GM23338 (cell line): Measurements from ENCODE around the gene PSMB11. TPM values are rescaled to one million over a fixed set of nuclear protein-coding genes. Genes with fewer than 3 reads are reported as not detected.

Experiments
- ATAC-seq: fragments of 200-7000 bp; cut with Tn5 transposase; 3 replicates; pipeline ENCODE4 v1.9.1; 2020
- DNase-seq: peaks from one replicate; pipeline ENCODE4 v3.0.0-alpha.2; 2015; ENCODE audit warnings: low spot score
- H2AFZ ChIP-seq: fragments of 200-600 bp; sonication (generic); 2 replicates; pipeline ENCODE4 v1.8.0; 2016; ENCODE audit warnings: antibody characterized with exemption, mild to moderate bottlenecking, moderate library complexity
- H3F3A ChIP-seq: fragments of 200-600 bp; sonication (generic); replicated peaks from 2 replicates; pipeline ENCODE4 v1.8.0; 2017; ENCODE audit warnings: antibody characterized with exemption, mixed run types, low read depth
- H3K27ac ChIP-seq: fragments of 200-600 bp; sonication (generic); 2 replicates; pipeline ENCODE4 v1.6.1; 2016; ENCODE audit warnings: low read depth
- H3K27me3 ChIP-seq: fragments of 200-600 bp; sonication (generic); 2 replicates; pipeline ENCODE4 v1.8.0; 2016; ENCODE audit warnings: mild to moderate bottlenecking, mixed run types, moderate library complexity; ENCODE audit not compliant: insufficient read depth
- H3K36me3 ChIP-seq: fragments of 200-600 bp; sonication (generic); 2 replicates; pipeline ENCODE4 v1.8.0; 2016; ENCODE audit warnings: mild to moderate bottlenecking; ENCODE audit not compliant: insufficient read depth
- H3K4me1 ChIP-seq: fragments of 200-600 bp; sonication (generic); 2 replicates; pipeline ENCODE4 v1.8.0; 2016; ENCODE audit warnings: mild to moderate bottlenecking, moderate library complexity; ENCODE audit not compliant: insufficient read depth
- H3K4me2 ChIP-seq: fragments of 200-600 bp; sonication (generic); 2 replicates; pipeline ENCODE4 v1.7.1; 2017; ENCODE audit warnings: mixed run types
- H3K4me3 ChIP-seq: fragments of 200-600 bp; sonication (generic); 2 replicates; pipeline ENCODE4 v1.6.1; 2016; ENCODE audit warnings: mixed run types
- H3K79me2 ChIP-seq: fragments of 200-600 bp; sonication (generic); replicated peaks from 2 replicates; pipeline ENCODE4 v1.8.0; 2017; ENCODE audit warnings: mild to moderate bottlenecking; ENCODE audit not compliant: insufficient read depth
- H3K9me2 ChIP-seq: fragments of 200-600 bp; sonication (generic); 2 replicates; pipeline ENCODE4 v1.8.0; 2017; ENCODE audit not compliant: insufficient read depth
- H4K20me1 ChIP-seq: fragments of 200-600 bp; sonication (generic); replicated peaks from 2 replicates; pipeline ENCODE4 v1.8.0; 2017; ENCODE audit warnings: mild to moderate bottlenecking; ENCODE audit not compliant: insufficient read depth
- H3K27ac Mint-ChIP-seq: 2 replicates; pipeline ENCODE4 v1.8.0; 2020; ENCODE audit warnings: inconsistent platforms, mild to moderate bottlenecking, moderate library complexity, mixed read lengths
- H3K27me3 Mint-ChIP-seq: 3 replicates; pipeline ENCODE4 v1.8.0; 2022; ENCODE audit warnings: low read depth, mild to moderate bottlenecking, moderate library complexity, mixed read lengths, inconsistent platforms; ENCODE audit not compliant: insufficient read depth, poor library complexity
- H3K36me3 Mint-ChIP-seq: 3 replicates; pipeline ENCODE4 v1.8.0; 2021; ENCODE audit warnings: low read depth, mild to moderate bottlenecking, inconsistent platforms, moderate library complexity, mixed read lengths
- H3K4me1 Mint-ChIP-seq: 3 replicates; pipeline ENCODE4 v1.8.0; 2020; ENCODE audit warnings: mild to moderate bottlenecking, inconsistent platforms, mixed read lengths
- H3K4me3 Mint-ChIP-seq: 3 replicates; pipeline ENCODE4 v1.8.0; 2021; ENCODE audit warnings: moderate library complexity, mild to moderate bottlenecking, inconsistent platforms, mixed read lengths
- H3K9me3 Mint-ChIP-seq: 3 replicates; pipeline ENCODE4 v1.8.0; 2020; ENCODE audit warnings: moderate library complexity, mild to moderate bottlenecking, inconsistent platforms, mixed read lengths
- CREB1 ChIP-seq: fragments of 250-450 bp; sonication (Bioruptor Pico); IDR thresholded peaks from 2 replicates; pipeline ENCODE4 v1.5.0; 2020; ENCODE audit warnings: low read depth, mild to moderate bottlenecking, moderate library complexity
- EZH2 ChIP-seq: fragments of 200-600 bp; sonication (generic); IDR thresholded peaks from one replicate; pipeline ENCODE4 v1.8.0; 2017; ENCODE audit warnings: antibody characterized with exemption, mild to moderate bottlenecking, low read depth; ENCODE audit not compliant: unreplicated experiment
- EZH2phosphoT487 ChIP-seq: fragments of 200-600 bp; sonication (generic); IDR thresholded peaks from one replicate; pipeline ENCODE4 v1.8.1; 2018; ENCODE audit warnings: antibody characterized with exemption; ENCODE audit not compliant: unreplicated experiment
- POLR2AphosphoS5 ChIP-seq: IDR thresholded peaks from 2 replicates; pipeline ENCODE4 v1.6.1; 2016; ENCODE audit warnings: antibody characterized with exemption, low read depth
- REST ChIP-seq: IDR thresholded peaks from one replicate; pipeline ENCODE4 v1.6.1; 2018; ENCODE audit warnings: antibody characterized with exemption; ENCODE audit not compliant: unreplicated experiment
- STAT1 ChIP-seq: IDR thresholded peaks from one replicate; pipeline ENCODE4 v1.6.1; 2016; ENCODE audit warnings: antibody characterized with exemption; ENCODE audit not compliant: unreplicated experiment
- ZNF114 ChIP-seq: fragments of 250-450 bp; sonication (Bioruptor Pico); IDR thresholded peaks from 2 replicates; pipeline ENCODE4 v1.5.0; 2020; ENCODE audit warnings: mild to moderate bottlenecking, moderate library complexity
- ZNF331 ChIP-seq: fragments of 250-450 bp; sonication (Bioruptor Pico); IDR thresholded peaks from 2 replicates; pipeline ENCODE4 v1.5.0; 2020; ENCODE audit warnings: low read depth, mild to moderate bottlenecking, moderate library complexity
- polyA plus RNA-seq: library from polyadenylated mRNA; unstranded; fragments of >200 nt; fragmentation: Nextera tagmentation; extraction: Ambion mirVana; gene quantifications from 2 replicates; pipeline ENCODE4 v1.2.1, GENCODE V29; 2016
- total RNA-seq: library from RNA; depleted of rRNA; stranded (reverse); fragments of >200 nt; shearing (Covaris generic); gene quantifications from 2 replicates; pipeline ENCODE4 v1.2.3, GENCODE V29; 2014
- TF ChIP-seq, protein P1 (sequence below): IDR thresholded peaks from 2 replicates; pipeline ENCODE4 v1.6.1; 2016; ENCODE audit warnings: antibody characterized with exemption
- TF ChIP-seq, protein P2 (sequence below), 2 experiments: fragments of 200-600 bp in 1 of 2; sonication (generic) in 1 of 2; conservative IDR thresholded peaks; 2 replicates each; pipeline versions ENCODE4 v1.5.1 to v1.6.1; 2016 to 2017; ENCODE audit warnings: antibody characterized with exemption in 2 of 2, low read depth in 2 of 2, mild to moderate bottlenecking in 2 of 2, moderate library complexity in 1 of 2

PSMB11 gene
- total and polyA plus RNA-seq, 2 experiments from 2014 or later, result 0.07 TPM; not detected in 1

- TF ChIP-seq, protein P1, sequence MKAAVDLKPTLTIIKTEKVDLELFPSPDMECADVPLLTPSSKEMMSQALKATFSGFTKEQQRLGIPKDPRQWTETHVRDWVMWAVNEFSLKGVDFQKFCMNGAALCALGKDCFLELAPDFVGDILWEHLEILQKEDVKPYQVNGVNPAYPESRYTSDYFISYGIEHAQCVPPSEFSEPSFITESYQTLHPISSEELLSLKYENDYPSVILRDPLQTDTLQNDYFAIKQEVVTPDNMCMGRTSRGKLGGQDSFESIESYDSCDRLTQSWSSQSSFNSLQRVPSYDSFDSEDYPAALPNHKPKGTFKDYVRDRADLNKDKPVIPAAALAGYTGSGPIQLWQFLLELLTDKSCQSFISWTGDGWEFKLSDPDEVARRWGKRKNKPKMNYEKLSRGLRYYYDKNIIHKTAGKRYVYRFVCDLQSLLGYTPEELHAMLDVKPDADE, result no peak
- TF ChIP-seq CREB1 (CRISPR knock-in tag), result no peak
- no peak for TF ChIP-seq ZNF114 (CRISPR knock-in tag)
- TF ChIP-seq EZH2phosphoT487, result no peak
- TF ChIP-seq POLR2AphosphoS5, result no peak
- no peak for TF ChIP-seq EZH2
- no peak for TF ChIP-seq STAT1
- no peak for TF ChIP-seq REST
Observed at GRCh38 chr14:23045419-23046357, 3.7 kb downstream of the PSMB11 start (continued).

DNA sequence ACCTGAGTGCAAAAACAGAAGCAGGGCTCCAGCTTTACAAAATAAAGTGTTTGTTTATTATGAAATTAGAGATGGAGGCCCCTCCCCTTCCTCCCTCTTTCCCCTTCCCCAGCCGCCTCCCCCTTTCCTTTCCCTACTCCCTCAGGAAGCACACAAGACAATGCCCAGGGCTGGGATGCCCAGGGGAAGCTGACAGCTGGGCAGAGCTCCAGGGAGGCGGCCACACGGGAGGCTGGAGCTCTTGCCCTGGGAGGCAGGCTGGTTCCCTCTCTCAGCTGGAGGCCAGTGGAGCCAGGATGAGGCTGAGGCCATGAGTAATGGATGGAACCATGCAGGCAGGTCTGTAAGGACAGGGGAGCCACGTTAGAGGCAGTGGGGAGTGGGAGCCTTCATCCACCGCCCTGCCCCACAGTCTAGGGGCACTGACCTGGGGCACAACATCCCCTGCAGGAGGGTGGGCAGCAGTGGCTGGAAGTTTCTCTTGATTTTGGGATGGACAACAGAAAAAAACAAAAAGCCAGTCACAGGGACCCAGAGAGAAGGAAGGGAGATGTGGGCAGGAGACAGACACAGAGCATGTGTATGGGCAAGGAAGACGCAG is 5.1 kb downstream of the PSMB11 start:
- DNase-seq (no peak), ATAC-seq (peak; percentile 20)
- Mint-ChIP-seq H3K27me3 (peaks cover 17% of the 10 kb centered on the region), H3K9me3 (no peaks in the 10 kb centered on the region; the same call in 2 of the 3 replicates), H3K27ac (no peak overlapping the region), H3K36me3 (peaks cover 15% of the 10 kb centered on the region), H3K4me3 (no peak overlapping the region), H3K4me1 (peaks cover 20% of the 10 kb centered on the region)
- Histone ChIP-seq H3K36me3 (no peaks in the 10 kb centered on the region), H3F3A (no peaks in the 10 kb centered on the region), H2AFZ (no peak overlapping the region), H4K20me1 (no peaks in the 10 kb centered on the region), H3K9me2 (no peaks in the 10 kb centered on the region), H3K79me2 (no peaks in the 10 kb centered on the region), H3K4me3 (no peak overlapping the region), H3K4me1 (no peaks in the 10 kb centered on the region; the same call in 1 of the 2 replicates), H3K27me3 (no peaks in the 10 kb centered on the region), H3K27ac (0 out of 2 replicates have a peak overlapping the region, but pooled peaks have one; percentile 39), H3K4me2 (no peak overlapping the region)
- no peak for TF ChIP-seq EZH2phosphoT487
- TF ChIP-seq POLR2AphosphoS5, result no peak
- TF ChIP-seq, protein P2, sequence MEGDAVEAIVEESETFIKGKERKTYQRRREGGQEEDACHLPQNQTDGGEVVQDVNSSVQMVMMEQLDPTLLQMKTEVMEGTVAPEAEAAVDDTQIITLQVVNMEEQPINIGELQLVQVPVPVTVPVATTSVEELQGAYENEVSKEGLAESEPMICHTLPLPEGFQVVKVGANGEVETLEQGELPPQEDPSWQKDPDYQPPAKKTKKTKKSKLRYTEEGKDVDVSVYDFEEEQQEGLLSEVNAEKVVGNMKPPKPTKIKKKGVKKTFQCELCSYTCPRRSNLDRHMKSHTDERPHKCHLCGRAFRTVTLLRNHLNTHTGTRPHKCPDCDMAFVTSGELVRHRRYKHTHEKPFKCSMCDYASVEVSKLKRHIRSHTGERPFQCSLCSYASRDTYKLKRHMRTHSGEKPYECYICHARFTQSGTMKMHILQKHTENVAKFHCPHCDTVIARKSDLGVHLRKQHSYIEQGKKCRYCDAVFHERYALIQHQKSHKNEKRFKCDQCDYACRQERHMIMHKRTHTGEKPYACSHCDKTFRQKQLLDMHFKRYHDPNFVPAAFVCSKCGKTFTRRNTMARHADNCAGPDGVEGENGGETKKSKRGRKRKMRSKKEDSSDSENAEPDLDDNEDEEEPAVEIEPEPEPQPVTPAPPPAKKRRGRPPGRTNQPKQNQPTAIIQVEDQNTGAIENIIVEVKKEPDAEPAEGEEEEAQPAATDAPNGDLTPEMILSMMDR (conservative IDR thresholded peaks at IDR 0.05; ENCODE audit: low read depth in 2 of 2), result no peak
- no peak for TF ChIP-seq ZNF114 (CRISPR knock-in tag)
- no peak for TF ChIP-seq REST
- TF ChIP-seq, protein P1, result no peak
- no peak for TF ChIP-seq ZNF331
